HG03097 (cell line): ENCODE data around the gene C6.
"Not testable (repeated sequence)": the region's sequence is repeated elsewhere in the genome, so short reads cannot be mapped to it uniquely, and the experiment has no call there.

ENCODE experiments used
- ATAC-seq: cut with Tn5 transposase; IDR thresholded peaks from one replicate; pipeline ENCODE4 v1.9.1; 2021; ENCODE audit not compliant: unreplicated experiment, low FRiP score

Gene C6

GRCh38 chr5:41200506-41200905 lies 12.8 kb downstream of the C6 start:
- no peak for ATAC-seq

- ATAC-seq: no peak
Observed at GRCh38 chr5:41199660-41200059, 13.7 kb downstream of the C6 start.

GRCh38 chr5:41196197-41196596 lies 17.1 kb downstream of the C6 start:
- ATAC-seq: no peak

GRCh38 chr5:41195228-41195627 lies 18.1 kb downstream of the C6 start:
- no peak for ATAC-seq

GRCh38 chr5:41194339-41194738 lies 19.0 kb downstream of the C6 start:
- ATAC-seq: no peak

GRCh38 chr5:41193456-41194205 lies 19.7 kb downstream of the C6 start:
- ATAC-seq: no peak

GRCh38 chr5:41191249-41191648 lies 22.1 kb downstream of the C6 start:
- ATAC-seq: no peak

- no peak for ATAC-seq
Observed at GRCh38 chr5:41186143-41186542, 27.2 kb downstream of the C6 start.

- ATAC-seq: not testable (repeated sequence)
Observed at GRCh38 chr5:41183331-41183730, 30.0 kb downstream of the C6 start.

GRCh38 chr5:41182666-41183065 lies 30.7 kb downstream of the C6 start:
- no peak for ATAC-seq

GRCh38 chr5:41181691-41182564 lies 31.4 kb downstream of the C6 start:
- no peak for ATAC-seq

GRCh38 chr5:41176952-41177351 lies 36.4 kb downstream of the C6 start:
- ATAC-seq: no peak

- ATAC-seq: no peak
Observed at GRCh38 chr5:41172012-41172411, 41.3 kb downstream of the C6 start.

GRCh38 chr5:41161271-41161670 lies 52.1 kb downstream of the C6 start:
- ATAC-seq: no peak

GRCh38 chr5:41157272-41157894 lies 55.9 kb downstream of the C6 start:
- no peak for ATAC-seq

GRCh38 chr5:41156739-41157138 lies 56.6 kb downstream of the C6 start:
- ATAC-seq: no peak

GRCh38 chr5:41154491-41154890 lies 58.8 kb downstream of the C6 start:
- ATAC-seq: no peak

- ATAC-seq: no peak
Observed at GRCh38 chr5:41151564-41151963, 61.8 kb downstream of the C6 start.

- no peak for ATAC-seq
Observed at GRCh38 chr5:41148448-41148847, 64.9 kb downstream of the C6 start.

GRCh38 chr5:41145306-41145705 lies 68.0 kb downstream of the C6 start:
- ATAC-seq: no peak

GRCh38 chr5:41143131-41143901 lies 70.0 kb downstream of the C6 start:
- ATAC-seq: no peak
